Measurements from ENCODE around the gene UNC5CL.
"Not testable (repeated sequence)": the region's sequence is repeated elsewhere in the genome, so short reads cannot be mapped to it uniquely, and the experiment has no call there.

The UNC5CL gene

DNA sequence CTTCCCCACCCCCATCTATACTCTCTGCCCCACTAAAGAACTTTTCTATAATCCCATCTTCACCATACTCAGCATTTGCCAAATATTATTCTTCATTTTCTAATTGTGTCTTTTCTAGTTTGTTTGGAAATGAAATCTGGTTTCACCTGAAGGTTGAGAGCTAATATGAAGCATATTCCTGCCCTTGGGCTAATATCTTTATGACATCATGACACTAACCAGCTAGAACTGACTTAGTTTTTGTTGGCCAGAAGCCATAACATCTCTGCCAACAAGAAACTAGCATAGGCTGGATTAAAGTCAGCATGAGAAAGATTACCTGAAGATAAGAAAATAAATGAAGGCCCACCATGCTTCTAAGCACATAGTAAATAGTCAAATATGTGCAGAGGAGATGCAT, 16.7 kb downstream of the UNC5CL start:
- Histone ChIP-seq H3K27me3 (ENCODE audit: control insufficient read depth, insufficient read depth, low read length) (no peaks in the 10 kb centered on the region), H3K9me3 (ENCODE audit: control insufficient read depth, insufficient read depth, low read depth, low read length) (no peaks in the 10 kb centered on the region), H3K27ac (ENCODE audit: low read depth, low read length) (no peak overlapping the region), H3K36me3 (ENCODE audit: control insufficient read depth, insufficient read depth, low read length) (no peaks in the 10 kb centered on the region), H3K4me1 (ENCODE audit: control insufficient read depth, insufficient read depth, low read length) (peaks cover 16% of the 10 kb centered on the region; the same call in 1 of the 2 replicates), H3K9ac (ENCODE audit: low read length) (no peak overlapping the region), H3K4me3 (ENCODE audit: low read depth, low read length) (no peak overlapping the region)

GRCh38 chr6:41021832-41022231, 17.2 kb downstream of the UNC5CL start:
- Histone ChIP-seq H3K4me1 (ENCODE audit: control insufficient read depth, insufficient read depth, low read length) (peaks cover 11% of the 10 kb centered on the region; the same call in 1 of the 2 replicates), H3K27me3 (ENCODE audit: control insufficient read depth, insufficient read depth, low read length) (no peaks in the 10 kb centered on the region), H3K27ac (ENCODE audit: low read depth, low read length) (no peak overlapping the region), H3K36me3 (ENCODE audit: control insufficient read depth, insufficient read depth, low read length) (no peaks in the 10 kb centered on the region), H3K9ac (ENCODE audit: low read length) (no peak overlapping the region), H3K9me3 (ENCODE audit: control insufficient read depth, insufficient read depth, low read depth, low read length) (no peaks in the 10 kb centered on the region), H3K4me3 (ENCODE audit: low read depth, low read length) (no peak overlapping the region)

DNA sequence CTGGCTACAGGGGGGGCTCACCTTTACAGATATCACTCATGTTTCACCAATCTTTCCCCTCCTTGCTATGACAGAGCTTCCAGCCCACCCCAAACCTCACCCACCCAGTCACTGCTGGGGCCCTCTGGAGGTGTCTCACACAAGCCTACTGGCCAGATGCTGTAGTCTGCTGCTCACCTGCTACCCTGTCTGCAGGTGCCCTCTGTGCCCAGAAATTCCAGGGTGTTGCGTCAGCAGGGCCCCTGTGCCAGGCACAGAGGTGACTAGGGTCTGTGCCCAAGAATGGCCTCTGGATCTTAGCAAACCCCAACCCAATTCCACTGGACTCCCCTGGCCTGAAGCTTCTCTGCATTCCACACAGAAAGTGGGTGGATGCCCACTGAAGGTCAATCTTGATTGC, 21.4 kb downstream of the UNC5CL start:
- no peaks in the 10 kb centered on the region for H3K36me3 ChIP-seq (ENCODE audit: control insufficient read depth, insufficient read depth, low read length)
- H3K4me3 ChIP-seq (ENCODE audit: low read depth, low read length) = no peak overlapping the region
- H3K27ac ChIP-seq (ENCODE audit: low read depth, low read length) = no peak overlapping the region
- H3K9me3 ChIP-seq (ENCODE audit: control insufficient read depth, insufficient read depth, low read depth, low read length) = no peaks in the 10 kb centered on the region
- no peaks in the 10 kb centered on the region for H3K4me1 ChIP-seq (ENCODE audit: control insufficient read depth, insufficient read depth, low read length)
- no peaks in the 10 kb centered on the region for H3K27me3 ChIP-seq (ENCODE audit: control insufficient read depth, insufficient read depth, low read length)
- H3K9ac ChIP-seq (ENCODE audit: low read length) = no peak overlapping the region

DNA sequence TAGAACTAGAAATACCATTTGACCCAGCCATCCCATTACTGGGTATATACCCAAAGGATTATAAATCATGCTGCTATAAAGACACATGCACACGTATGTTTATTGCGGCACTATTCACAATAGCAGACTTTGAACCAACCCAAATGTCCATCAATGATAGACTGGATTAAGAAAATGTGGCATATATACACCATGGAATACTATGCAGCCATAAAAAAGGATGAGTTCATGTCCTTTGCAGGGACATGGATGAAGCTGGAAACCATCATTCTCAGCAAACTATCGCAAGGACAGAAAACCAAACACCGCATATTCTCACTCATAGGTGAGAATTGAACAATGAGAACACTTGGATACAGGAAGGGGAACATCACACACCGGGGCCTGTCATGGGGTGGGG, 23.2 kb downstream of the UNC5CL start:
- not testable (repeated sequence) for H3K9me3 ChIP-seq (ENCODE audit: control insufficient read depth, insufficient read depth, low read depth, low read length); H3K9ac ChIP-seq (ENCODE audit: low read length); H3K27me3 ChIP-seq (ENCODE audit: control insufficient read depth, insufficient read depth, low read length); H3K4me3 ChIP-seq (ENCODE audit: low read depth, low read length); H3K27ac ChIP-seq (ENCODE audit: low read depth, low read length); H3K4me1 ChIP-seq (ENCODE audit: control insufficient read depth, insufficient read depth, low read length); H3K36me3 ChIP-seq (ENCODE audit: control insufficient read depth, insufficient read depth, low read length)

DNA sequence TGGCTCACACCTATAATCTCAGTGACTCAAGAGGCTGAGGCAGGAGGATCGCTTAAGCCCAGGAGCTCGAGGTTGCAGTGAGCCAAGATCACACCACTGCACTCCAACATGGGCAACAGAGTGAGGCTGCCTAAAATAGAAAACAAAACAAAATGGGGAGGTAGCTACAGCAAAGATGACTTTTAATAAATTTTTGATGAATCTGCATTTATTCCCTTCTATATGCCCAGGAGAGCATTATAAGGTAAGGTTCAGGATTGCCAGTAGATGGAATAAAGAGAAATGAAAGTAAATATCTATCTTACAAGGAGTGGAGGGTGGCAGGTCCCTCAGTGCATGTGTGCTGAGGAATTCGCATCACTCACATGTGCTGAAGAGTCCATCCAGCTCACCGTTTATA, 24.2 kb downstream of the UNC5CL start:
- Histone ChIP-seq H3K4me3 (ENCODE audit: low read depth, low read length) (no peak overlapping the region), H3K9me3 (ENCODE audit: control insufficient read depth, insufficient read depth, low read depth, low read length) (no peaks in the 10 kb centered on the region), H3K27me3 (ENCODE audit: control insufficient read depth, insufficient read depth, low read length) (no peaks in the 10 kb centered on the region), H3K27ac (ENCODE audit: low read depth, low read length) (no peak overlapping the region), H3K4me1 (ENCODE audit: control insufficient read depth, insufficient read depth, low read length) (no peaks in the 10 kb centered on the region), H3K9ac (ENCODE audit: low read length) (no peak overlapping the region), H3K36me3 (ENCODE audit: control insufficient read depth, insufficient read depth, low read length) (no peaks in the 10 kb centered on the region)

- Histone ChIP-seq H3K4me3 (ENCODE audit: low read depth, low read length) (no peak overlapping the region), H3K27ac (ENCODE audit: low read depth, low read length) (no peak overlapping the region), H3K36me3 (ENCODE audit: control insufficient read depth, insufficient read depth, low read length) (no peaks in the 10 kb centered on the region), H3K9me3 (ENCODE audit: control insufficient read depth, insufficient read depth, low read depth, low read length) (no peaks in the 10 kb centered on the region), H3K4me1 (ENCODE audit: control insufficient read depth, insufficient read depth, low read length) (no peaks in the 10 kb centered on the region), H3K27me3 (ENCODE audit: control insufficient read depth, insufficient read depth, low read length) (no peaks in the 10 kb centered on the region), H3K9ac (ENCODE audit: low read length) (no peak overlapping the region)
Observed at GRCh38 chr6:41013466-41014153, 25.4 kb downstream of the UNC5CL start.

DNA sequence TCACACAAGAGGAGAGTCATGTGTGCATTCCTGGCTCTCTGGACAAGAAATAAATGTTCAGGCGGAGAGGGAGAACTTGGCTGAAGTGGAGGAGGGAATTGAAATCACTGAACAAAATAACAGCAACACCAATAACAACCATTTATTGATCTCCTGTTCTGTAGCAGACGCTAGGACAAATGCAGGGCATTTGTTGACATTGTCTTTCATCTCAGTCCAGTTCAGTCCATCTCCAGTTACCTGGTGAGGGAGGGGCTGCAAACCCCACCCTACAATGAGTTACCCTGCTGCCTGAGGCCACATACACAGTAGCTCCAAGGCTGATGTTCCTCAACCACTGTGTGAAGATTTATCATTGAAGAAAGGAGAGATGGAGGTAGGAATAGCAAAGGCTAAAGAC, 27.3 kb downstream of the UNC5CL start:
- no peak overlapping the region for H3K27ac ChIP-seq (ENCODE audit: low read depth, low read length)

DNA sequence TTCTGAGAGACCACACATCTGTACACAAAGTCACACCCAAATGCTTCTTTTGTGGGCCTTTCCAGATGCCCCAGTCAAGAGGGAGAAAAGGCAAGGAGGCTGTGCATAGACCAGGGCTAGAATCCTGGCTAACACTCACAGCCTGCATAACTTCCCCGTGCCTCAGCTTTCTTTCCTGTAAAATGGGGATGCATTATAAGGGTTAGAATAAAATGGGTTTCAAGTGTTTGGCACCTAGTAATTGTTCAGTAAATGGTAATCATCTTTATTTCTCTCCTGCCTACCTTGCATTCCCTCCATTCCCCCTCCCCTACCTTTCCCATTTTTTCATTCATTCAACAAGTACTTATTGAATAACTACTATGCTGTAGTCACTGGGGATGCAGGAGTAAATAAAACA, 29.4 kb downstream of the UNC5CL start:
- H3K9ac ChIP-seq (ENCODE audit: low read length) = no peak overlapping the region
- H3K27ac ChIP-seq (ENCODE audit: low read depth, low read length) = no peak overlapping the region
- H3K27me3 ChIP-seq (ENCODE audit: control insufficient read depth, insufficient read depth, low read length) = no peaks in the 10 kb centered on the region
- no peaks in the 10 kb centered on the region for H3K36me3 ChIP-seq (ENCODE audit: control insufficient read depth, insufficient read depth, low read length)
- no peaks in the 10 kb centered on the region for H3K9me3 ChIP-seq (ENCODE audit: control insufficient read depth, insufficient read depth, low read depth, low read length)
- no peak overlapping the region for H3K4me3 ChIP-seq (ENCODE audit: low read depth, low read length)
- no peaks in the 10 kb centered on the region for H3K4me1 ChIP-seq (ENCODE audit: control insufficient read depth, insufficient read depth, low read length)

More for the DNA sequence above, 27.3 kb downstream of the UNC5CL start:
- Histone ChIP-seq H3K4me1 (ENCODE audit: control insufficient read depth, insufficient read depth, low read length) (no peaks in the 10 kb centered on the region), H3K27me3 (ENCODE audit: control insufficient read depth, insufficient read depth, low read length) (no peaks in the 10 kb centered on the region), H3K36me3 (ENCODE audit: control insufficient read depth, insufficient read depth, low read length) (no peaks in the 10 kb centered on the region), H3K4me3 (ENCODE audit: low read depth, low read length) (no peak overlapping the region), H3K9me3 (ENCODE audit: control insufficient read depth, insufficient read depth, low read depth, low read length) (no peaks in the 10 kb centered on the region), H3K9ac (ENCODE audit: low read length) (no peak overlapping the region)

GRCh38 chr6:41008011-41008410, 31.0 kb downstream of the UNC5CL start:
- H3K4me3 ChIP-seq (ENCODE audit: low read depth, low read length) = no peak overlapping the region
- H3K27ac ChIP-seq (ENCODE audit: low read depth, low read length) = no peak overlapping the region
- no peaks in the 10 kb centered on the region for H3K9me3 ChIP-seq (ENCODE audit: control insufficient read depth, insufficient read depth, low read depth, low read length)
- H3K36me3 ChIP-seq (ENCODE audit: control insufficient read depth, insufficient read depth, low read length) = no peaks in the 10 kb centered on the region
- H3K4me1 ChIP-seq (ENCODE audit: control insufficient read depth, insufficient read depth, low read length) = no peaks in the 10 kb centered on the region
- H3K9ac ChIP-seq (ENCODE audit: low read length) = no peak overlapping the region
- H3K27me3 ChIP-seq (ENCODE audit: control insufficient read depth, insufficient read depth, low read length) = no peaks in the 10 kb centered on the region

DNA sequence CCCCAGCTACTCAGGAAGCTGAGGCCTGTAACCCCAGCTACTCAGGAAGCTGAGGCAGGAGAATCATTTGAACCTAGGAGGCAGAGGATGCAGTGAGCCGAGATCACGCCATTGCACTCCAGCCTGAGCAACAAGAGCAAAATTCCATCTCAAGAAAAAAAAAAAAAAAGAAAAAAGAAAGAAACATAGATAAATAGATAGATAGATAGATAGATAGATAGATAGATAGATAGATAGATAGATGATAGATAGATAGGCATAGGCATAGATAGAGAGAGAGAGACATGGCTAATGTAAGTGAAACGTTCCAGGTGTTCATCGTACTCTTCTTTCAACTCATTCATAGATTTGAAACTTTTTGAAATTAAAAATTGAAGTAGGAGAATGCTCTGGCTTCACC, 32.0 kb downstream of the UNC5CL start:
- not testable (repeated sequence) for H3K4me1 ChIP-seq (ENCODE audit: control insufficient read depth, insufficient read depth, low read length); H3K9me3 ChIP-seq (ENCODE audit: control insufficient read depth, insufficient read depth, low read depth, low read length); H3K9ac ChIP-seq (ENCODE audit: low read length); H3K27ac ChIP-seq (ENCODE audit: low read depth, low read length); H3K27me3 ChIP-seq (ENCODE audit: control insufficient read depth, insufficient read depth, low read length); H3K36me3 ChIP-seq (ENCODE audit: control insufficient read depth, insufficient read depth, low read length); H3K4me3 ChIP-seq (ENCODE audit: low read depth, low read length)

GRCh38 chr6:41006217-41006616, 32.8 kb downstream of the UNC5CL start:
- not testable (repeated sequence) for H3K27me3 ChIP-seq (ENCODE audit: control insufficient read depth, insufficient read depth, low read length); H3K9ac ChIP-seq (ENCODE audit: low read length); H3K36me3 ChIP-seq (ENCODE audit: control insufficient read depth, insufficient read depth, low read length); H3K9me3 ChIP-seq (ENCODE audit: control insufficient read depth, insufficient read depth, low read depth, low read length); H3K4me1 ChIP-seq (ENCODE audit: control insufficient read depth, insufficient read depth, low read length); H3K27ac ChIP-seq (ENCODE audit: low read depth, low read length); H3K4me3 ChIP-seq (ENCODE audit: low read depth, low read length)

- no peaks in the 10 kb centered on the region for H3K9me3 ChIP-seq (ENCODE audit: control insufficient read depth, insufficient read depth, low read depth, low read length)
- no peaks in the 10 kb centered on the region for H3K36me3 ChIP-seq (ENCODE audit: control insufficient read depth, insufficient read depth, low read length)
- no peaks in the 10 kb centered on the region for H3K27me3 ChIP-seq (ENCODE audit: control insufficient read depth, insufficient read depth, low read length)
- H3K9ac ChIP-seq (ENCODE audit: low read length) = no peak overlapping the region
- H3K27ac ChIP-seq (ENCODE audit: low read depth, low read length) = no peak overlapping the region
- H3K4me3 ChIP-seq (ENCODE audit: low read depth, low read length) = no peak overlapping the region
- H3K4me1 ChIP-seq (ENCODE audit: control insufficient read depth, insufficient read depth, low read length) = peaks cover 35% of the 10 kb centered on the region
Observed at GRCh38 chr6:41002168-41002567, 36.9 kb downstream of the UNC5CL start.

Measured in HUES6 (cell line).